HCT116 (cell line): ENCODE data around the gene ARHGEF17. TPM values are rescaled to one million over a fixed set of nuclear protein-coding genes. Genes with fewer than 3 reads are reported as not detected.

Experiments
- ATAC-seq: fragments of 200-7000 bp; cut with Tn5 transposase; 2 replicates; pipeline ENCODE4 v1.9.1; 2020; ENCODE audit warnings: mild to moderate bottlenecking, moderate library complexity
- BruUV-seq: library from RNA; stranded (reverse); fragments of 400-500 nt; replicated peaks from 2 replicates; lab custom pipeline; 2021; lab: Mats Ljungman, UMichigan
- CTCF ChIA-PET: fragments of 300-600 bp; sonication (Branson Sonifier 250); formaldehyde crosslinking; loops from one replicate; lab custom pipeline; 2021; ENCODE audit warnings: antibody characterized with exemption; lab: Charles Lee
- POLR2A ChIA-PET: fragments of 300-600, 350-600 bp; sonication (Branson Sonifier 250); formaldehyde crosslinking; loops from one replicate; lab custom pipeline; 2021; ENCODE audit warnings: antibody characterized with exemption; lab: Charles Lee
- RAD21 ChIA-PET, 2 experiments: fragments of 300-600 bp; sonication (Branson Sonifier 250); formaldehyde crosslinking; loops; one replicate each; lab custom pipeline; 2023; ENCODE audit warnings: low total read pairs in 2 of 2; ENCODE audit not compliant: uncharacterized antibody in 2 of 2, unreplicated experiment in 2 of 2, low non-redundant PET in 1 of 2; lab: Charles Lee
- DNase-seq: peaks from one replicate; pipeline ENCODE4 v3.0.0-alpha.2; 2010; ENCODE audit warnings: low read depth, low spot score
- H2AFZ ChIP-seq: fragments of 200-600 bp; shearing (Covaris generic), sonication (generic); 2 replicates; pipeline ENCODE4 v1.6.1; 2017; ENCODE audit warnings: low read depth, mixed run types, mixed read lengths, antibody characterized with exemption, low read length; ENCODE audit not compliant: poor library complexity, severe bottlenecking
- H3K27ac ChIP-seq: 2 replicates; pipeline ENCODE4 v1.5.1; 2012; ENCODE audit warnings: low read depth, low read length
- H3K27me3 ChIP-seq: fragments of 200-600 bp; sonication (generic); 2 replicates; pipeline ENCODE4 v1.6.1; 2016; ENCODE audit warnings: mixed run types, low read length, mixed read lengths; ENCODE audit not compliant: insufficient read depth
- H3K36me3 ChIP-seq, 2 experiments: fragments of 200-500 bp in 1 of 2; fragments of 200-600 bp in 1 of 2; sonication (Bioruptor generic) in 1 of 2; sonication (generic) in 1 of 2; 2 replicates each; pipeline versions ENCODE4 v1.5.1 to v1.6.1; 2014 to 2016; ENCODE audit warnings: low read length in 2 of 2, inconsistent platforms in 1 of 2, mixed read lengths in 1 of 2, mixed run types in 1 of 2; ENCODE audit not compliant: insufficient read depth in 2 of 2, control insufficient read depth in 1 of 2
- H3K4me1 ChIP-seq, 2 experiments: fragments of 200-600 bp in 1 of 2; sonication (generic) in 1 of 2; 2 replicates each; pipeline versions ENCODE4 v1.5.1 to v1.6.1; 2012 to 2017; ENCODE audit warnings: low read length in 2 of 2, inconsistent platforms in 1 of 2, mild to moderate bottlenecking in 1 of 2, mixed read lengths in 1 of 2, mixed run types in 1 of 2, moderate library complexity in 1 of 2; ENCODE audit not compliant: insufficient read depth in 2 of 2, control insufficient read depth in 1 of 2
- H3K4me2 ChIP-seq: fragments of 200-600 bp; sonication (generic); 2 replicates; pipeline ENCODE4 v1.6.1; 2017; ENCODE audit warnings: mixed run types, low read length, mixed read lengths
- H3K4me3 ChIP-seq, 2 experiments: fragments of 200-600 bp in 1 of 2; sonication (generic) in 1 of 2; replicated peaks in 1 of 2; 2 replicates each; pipeline ENCODE4 v1.5.1; 2011 to 2016; ENCODE audit warnings: low read length in 2 of 2, control low read depth in 1 of 2, low read depth in 1 of 2, mild to moderate bottlenecking in 1 of 2, mixed read lengths in 1 of 2, mixed run types in 1 of 2
- H3K79me2 ChIP-seq: fragments of 200-600 bp; sonication (generic); 2 replicates; pipeline ENCODE4 v1.6.1; 2017; ENCODE audit warnings: mild to moderate bottlenecking, mixed run types, low read length, moderate library complexity, mixed read lengths; ENCODE audit not compliant: insufficient read depth
- H3K9ac ChIP-seq: fragments of 200-600 bp; sonication (generic); 2 replicates; pipeline ENCODE4 v1.6.1; 2016; ENCODE audit warnings: low read length, mixed read lengths
- H3K9me2 ChIP-seq: fragments of 200-600 bp; sonication (generic), shearing (Covaris generic); 2 replicates; pipeline ENCODE4 v1.6.1; 2017; ENCODE audit warnings: mixed run types, mild to moderate bottlenecking, moderate library complexity; ENCODE audit not compliant: insufficient read depth
- H3K9me3 ChIP-seq, 2 experiments: fragments of 200-500 bp in 1 of 2; fragments of 200-600 bp in 1 of 2; sonication (Bioruptor generic) in 1 of 2; sonication (generic) in 1 of 2; 2 replicates each; pipeline ENCODE4 v1.6.1; 2014 to 2017; ENCODE audit warnings: low read length in 2 of 2, mixed read lengths in 2 of 2, inconsistent platforms in 1 of 2, low read depth in 1 of 2, mild to moderate bottlenecking in 1 of 2, mixed run types in 1 of 2, moderate library complexity in 1 of 2; ENCODE audit not compliant: control insufficient read depth in 1 of 2, insufficient read depth in 1 of 2
- H4K20me1 ChIP-seq: fragments of 200-600 bp; sonication (generic), shearing (Covaris generic); 2 replicates; pipeline ENCODE4 v1.6.1; 2017; ENCODE audit warnings: mixed run types, mild to moderate bottlenecking, moderate library complexity; ENCODE audit not compliant: insufficient read depth
- ELF1 ChIP-seq: IDR thresholded peaks from 2 replicates; pipeline ENCODE4 v1.6.1; 2012; ENCODE audit warnings: low read depth, borderline replicate concordance
- EZH2 ChIP-seq: fragments of 200-600 bp; sonication (generic); IDR thresholded peaks from 2 replicates; pipeline ENCODE4 v1.6.1; 2017; ENCODE audit warnings: antibody characterized with exemption, mixed run types
- FOSL1 ChIP-seq: IDR thresholded peaks from 2 replicates; pipeline ENCODE4 v1.6.1; 2012; ENCODE audit warnings: low read depth
- JUND ChIP-seq: IDR thresholded peaks from 2 replicates; pipeline ENCODE4 v1.6.1; 2012
- POLR2A ChIP-seq: IDR thresholded peaks from 2 replicates; pipeline ENCODE4 v1.7.0; 2011; ENCODE audit warnings: borderline replicate concordance; ENCODE audit not compliant: insufficient read depth, insufficient read length; ENCODE audit errors: extremely low read depth
- POLR2AphosphoS5 ChIP-seq: IDR thresholded peaks from 2 replicates; pipeline ENCODE4 v1.6.1; 2011; ENCODE audit warnings: mild to moderate bottlenecking, low read depth, low read length, moderate library complexity
- RAD21 ChIP-seq: IDR thresholded peaks from 2 replicates; pipeline ENCODE4 v1.6.1; 2012; ENCODE audit warnings: low read depth, mild to moderate bottlenecking
- SP1 ChIP-seq: IDR thresholded peaks from 2 replicates; pipeline ENCODE4 v1.6.1; 2012; ENCODE audit warnings: low read depth
- TCF7L2 ChIP-seq: IDR thresholded peaks from 2 replicates; pipeline ENCODE4 v1.7.0; 2011; ENCODE audit warnings: borderline replicate concordance, inconsistent platforms; ENCODE audit not compliant: insufficient read depth, insufficient read length; ENCODE audit errors: extremely low read depth
- YY1 ChIP-seq: IDR thresholded peaks from 2 replicates; pipeline ENCODE4 v1.6.1; 2011; ENCODE audit warnings: low read length, low read depth, moderate library complexity, mild to moderate bottlenecking; ENCODE audit not compliant: insufficient replicate concordance; ENCODE audit errors: extremely low read depth
- ZFX ChIP-seq: fragments of 450-650 bp; IDR thresholded peaks from 2 replicates; pipeline ENCODE4 v1.6.1; 2017
- intact Hi-C: fragments of 100-400 bp; cut with micrococcal nuclease; formaldehyde crosslinking; loops from 2 replicates; pipeline ENCODE4 v1.10.0; 2022
- total RNA-seq: library from RNA; stranded (reverse); gene quantifications from one replicate; pipeline ENCODE4 v1.2.1, GENCODE V29; 2021; ENCODE audit not compliant: unreplicated experiment
- TF ChIP-seq, protein P1 (sequence below): IDR thresholded peaks from 2 replicates; pipeline ENCODE4 v1.6.1; 2012
- TF ChIP-seq, protein P2 (sequence below): IDR thresholded peaks from 2 replicates; pipeline ENCODE4 v1.6.1; 2012; ENCODE audit warnings: low read depth
- TF ChIP-seq, protein P3 (sequence below): IDR thresholded peaks from 2 replicates; pipeline ENCODE4 v1.6.1; 2012
- TF ChIP-seq, protein P4 (sequence below), 3 experiments: fragments of 200-600 bp in 1 of 3; sonication (generic) in 1 of 3; IDR thresholded peaks in 2 of 3; conservative IDR thresholded peaks in 1 of 3; 2 replicates each; pipeline ENCODE4 v1.5.1; 2012 to 2017; ENCODE audit warnings: low read depth in 2 of 3, low read length in 2 of 3, antibody characterized with exemption in 1 of 3, borderline replicate concordance in 1 of 3, control low read depth in 1 of 3, mild to moderate bottlenecking in 1 of 3, mixed read lengths in 1 of 3, mixed run types in 1 of 3, moderate library complexity in 1 of 3; ENCODE audit not compliant: insufficient read depth in 1 of 3

Gene ARHGEF17
- total RNA-seq, 1 experiment from 2014 or later = 18.2 TPM

DNA sequence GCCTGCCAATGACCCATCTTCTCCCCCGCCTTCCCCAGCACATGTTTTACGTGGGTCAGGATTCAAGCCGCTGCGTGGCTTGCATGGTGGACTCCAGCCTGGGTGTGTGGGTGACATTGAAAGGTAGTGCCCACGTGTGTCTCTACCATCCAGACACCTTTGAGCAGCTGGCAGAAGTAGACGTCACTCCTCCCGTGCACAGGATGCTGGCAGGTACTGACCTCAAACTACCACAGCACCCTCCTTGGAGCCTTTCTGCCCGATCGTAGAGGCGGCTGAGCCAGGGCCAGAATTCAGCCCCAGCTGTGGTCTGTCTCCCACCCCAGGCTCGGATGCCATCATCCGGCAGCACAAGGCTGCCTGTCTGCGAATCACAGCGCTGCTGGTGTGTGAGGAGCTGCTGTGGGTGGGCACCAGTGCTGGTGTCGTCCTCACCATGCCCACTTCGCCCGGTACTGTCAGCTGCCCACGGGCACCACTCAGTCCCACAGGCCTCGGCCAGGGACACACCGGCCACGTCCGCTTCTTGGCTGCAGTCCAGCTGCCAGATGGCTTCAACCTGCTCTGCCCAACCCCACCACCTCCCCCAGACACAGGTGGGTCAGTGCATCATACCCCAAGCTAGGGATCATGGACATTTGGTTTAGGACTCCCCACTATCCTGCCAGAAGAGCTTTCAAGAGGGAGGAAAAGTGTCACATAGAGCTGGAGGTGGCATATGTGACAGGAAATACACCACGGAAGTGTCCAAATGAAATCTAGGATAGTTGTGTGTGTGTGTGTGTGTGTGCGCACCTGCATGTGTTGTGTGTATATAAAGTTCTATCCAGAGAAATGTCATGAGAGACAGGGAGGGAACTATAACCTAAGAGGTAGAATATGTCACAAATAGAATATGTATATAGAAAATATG lies 57.5 kb downstream of the ARHGEF17 start:
- Histone ChIP-seq H3K9me2 (no peaks in the 10 kb centered on the region), H3K4me2 (no peak overlapping the region), H4K20me1 (no peaks in the 10 kb centered on the region), H3K27ac (no peak overlapping the region), H3K4me3 (no peak overlapping the region), H2AFZ (no peak overlapping the region), H3K9ac (no peak overlapping the region), H3K4me1 (peaks cover 0 to 14% of the 10 kb centered on the region in 2 experiments; a peak in 1 of 4 replicates), H3K36me3 (no peaks in the 10 kb centered on the region; a peak in 1 of 4 replicates), H3K9me3 (no peaks in the 10 kb centered on the region), H3K79me2 (no peaks in the 10 kb centered on the region), H3K27me3 (no peaks in the 10 kb centered on the region)
- ChIA-PET RAD21 (no interaction called here), CTCF (interaction anchor here (0.9 kb wide), 1 partner anchor 14 kb away, joined by 3 read pairs; no protein-coding TSS in a partner anchor), POLR2A (no interaction called here)
- DNase-seq = no peak
- ATAC-seq = no peak
- intact Hi-C loops = no loop called here
- BruUV-seq = no TSS peak
- no peak for TF ChIP-seq EZH2
- TF ChIP-seq, protein P1, sequence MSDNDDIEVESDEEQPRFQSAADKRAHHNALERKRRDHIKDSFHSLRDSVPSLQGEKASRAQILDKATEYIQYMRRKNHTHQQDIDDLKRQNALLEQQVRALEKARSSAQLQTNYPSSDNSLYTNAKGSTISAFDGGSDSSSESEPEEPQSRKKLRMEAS = no peak
- TF ChIP-seq SP1 = no peak
- no peak for TF ChIP-seq FOSL1
- TF ChIP-seq TCF7L2 = no peak
- no peak for TF ChIP-seq RAD21
- TF ChIP-seq POLR2A = no peak
- TF ChIP-seq, protein P2, sequence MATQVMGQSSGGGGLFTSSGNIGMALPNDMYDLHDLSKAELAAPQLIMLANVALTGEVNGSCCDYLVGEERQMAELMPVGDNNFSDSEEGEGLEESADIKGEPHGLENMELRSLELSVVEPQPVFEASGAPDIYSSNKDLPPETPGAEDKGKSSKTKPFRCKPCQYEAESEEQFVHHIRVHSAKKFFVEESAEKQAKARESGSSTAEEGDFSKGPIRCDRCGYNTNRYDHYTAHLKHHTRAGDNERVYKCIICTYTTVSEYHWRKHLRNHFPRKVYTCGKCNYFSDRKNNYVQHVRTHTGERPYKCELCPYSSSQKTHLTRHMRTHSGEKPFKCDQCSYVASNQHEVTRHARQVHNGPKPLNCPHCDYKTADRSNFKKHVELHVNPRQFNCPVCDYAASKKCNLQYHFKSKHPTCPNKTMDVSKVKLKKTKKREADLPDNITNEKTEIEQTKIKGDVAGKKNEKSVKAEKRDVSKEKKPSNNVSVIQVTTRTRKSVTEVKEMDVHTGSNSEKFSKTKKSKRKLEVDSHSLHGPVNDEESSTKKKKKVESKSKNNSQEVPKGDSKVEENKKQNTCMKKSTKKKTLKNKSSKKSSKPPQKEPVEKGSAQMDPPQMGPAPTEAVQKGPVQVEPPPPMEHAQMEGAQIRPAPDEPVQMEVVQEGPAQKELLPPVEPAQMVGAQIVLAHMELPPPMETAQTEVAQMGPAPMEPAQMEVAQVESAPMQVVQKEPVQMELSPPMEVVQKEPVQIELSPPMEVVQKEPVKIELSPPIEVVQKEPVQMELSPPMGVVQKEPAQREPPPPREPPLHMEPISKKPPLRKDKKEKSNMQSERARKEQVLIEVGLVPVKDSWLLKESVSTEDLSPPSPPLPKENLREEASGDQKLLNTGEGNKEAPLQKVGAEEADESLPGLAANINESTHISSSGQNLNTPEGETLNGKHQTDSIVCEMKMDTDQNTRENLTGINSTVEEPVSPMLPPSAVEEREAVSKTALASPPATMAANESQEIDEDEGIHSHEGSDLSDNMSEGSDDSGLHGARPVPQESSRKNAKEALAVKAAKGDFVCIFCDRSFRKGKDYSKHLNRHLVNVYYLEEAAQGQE = no peak
- no peak for TF ChIP-seq JUND
- TF ChIP-seq, protein P3, sequence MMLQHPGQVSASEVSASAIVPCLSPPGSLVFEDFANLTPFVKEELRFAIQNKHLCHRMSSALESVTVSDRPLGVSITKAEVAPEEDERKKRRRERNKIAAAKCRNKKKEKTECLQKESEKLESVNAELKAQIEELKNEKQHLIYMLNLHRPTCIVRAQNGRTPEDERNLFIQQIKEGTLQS = no peak
- TF ChIP-seq, protein P4, sequence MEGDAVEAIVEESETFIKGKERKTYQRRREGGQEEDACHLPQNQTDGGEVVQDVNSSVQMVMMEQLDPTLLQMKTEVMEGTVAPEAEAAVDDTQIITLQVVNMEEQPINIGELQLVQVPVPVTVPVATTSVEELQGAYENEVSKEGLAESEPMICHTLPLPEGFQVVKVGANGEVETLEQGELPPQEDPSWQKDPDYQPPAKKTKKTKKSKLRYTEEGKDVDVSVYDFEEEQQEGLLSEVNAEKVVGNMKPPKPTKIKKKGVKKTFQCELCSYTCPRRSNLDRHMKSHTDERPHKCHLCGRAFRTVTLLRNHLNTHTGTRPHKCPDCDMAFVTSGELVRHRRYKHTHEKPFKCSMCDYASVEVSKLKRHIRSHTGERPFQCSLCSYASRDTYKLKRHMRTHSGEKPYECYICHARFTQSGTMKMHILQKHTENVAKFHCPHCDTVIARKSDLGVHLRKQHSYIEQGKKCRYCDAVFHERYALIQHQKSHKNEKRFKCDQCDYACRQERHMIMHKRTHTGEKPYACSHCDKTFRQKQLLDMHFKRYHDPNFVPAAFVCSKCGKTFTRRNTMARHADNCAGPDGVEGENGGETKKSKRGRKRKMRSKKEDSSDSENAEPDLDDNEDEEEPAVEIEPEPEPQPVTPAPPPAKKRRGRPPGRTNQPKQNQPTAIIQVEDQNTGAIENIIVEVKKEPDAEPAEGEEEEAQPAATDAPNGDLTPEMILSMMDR (IDR thresholded peaks at IDR 0.05 in 2 of 3, conservative IDR thresholded peaks at IDR 0.05 in 1 of 3; ENCODE audit: borderline replicate concordance in 1 of 3, insufficient read depth in 1 of 3, low read depth in 2 of 3, low read length in 2 of 3) = no peak
- no peak for TF ChIP-seq ZFX
- TF ChIP-seq YY1 = no peak
- TF ChIP-seq POLR2AphosphoS5 = no peak
- no peak for TF ChIP-seq ELF1
